NOMO-1 treated with DMSO at 0.1 percent for 48 hours (cell line): ENCODE results near the gene BUB1B.
"Not testable (repeated sequence)": the region's sequence is repeated elsewhere in the genome, so short reads cannot be mapped to it uniquely, and the experiment has no call there.

Source experiments
- DNase-seq: peaks from one replicate; lab custom pipeline; 2025; ENCODE audit not compliant: unreplicated experiment; lab: John Stamatoyannopoulos, UW

Gene BUB1B

DNA sequence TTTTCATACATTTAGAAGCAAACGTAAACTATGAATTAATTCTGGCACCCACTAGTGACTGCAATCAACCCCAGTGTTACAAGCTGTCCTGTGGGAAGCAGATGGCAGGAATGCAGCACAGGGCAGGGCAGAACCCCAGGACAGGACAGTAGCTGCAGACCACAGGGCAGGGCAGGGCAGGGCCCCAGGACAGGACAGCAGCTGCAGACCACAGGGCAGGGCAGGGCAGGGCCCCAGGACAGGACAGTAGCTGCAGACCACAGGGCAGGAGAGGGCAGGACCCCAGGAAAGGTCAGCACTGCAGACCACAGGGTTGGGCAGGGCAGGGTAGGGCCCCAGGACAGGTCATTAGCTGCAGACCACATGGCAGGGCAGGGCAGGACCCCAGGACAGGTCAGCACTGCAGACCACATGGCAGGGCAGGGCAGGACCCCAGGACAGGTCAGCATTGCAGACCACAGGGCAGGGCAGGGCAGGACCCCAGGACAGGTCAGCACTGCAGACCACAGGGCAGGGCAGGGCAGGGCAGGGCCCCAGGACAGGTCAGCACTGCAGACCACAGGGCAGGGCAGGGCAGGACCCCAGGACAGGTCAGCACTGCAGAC, 24.9 kb upstream of the BUB1B start:
- DNase-seq = not testable (repeated sequence)

DNA sequence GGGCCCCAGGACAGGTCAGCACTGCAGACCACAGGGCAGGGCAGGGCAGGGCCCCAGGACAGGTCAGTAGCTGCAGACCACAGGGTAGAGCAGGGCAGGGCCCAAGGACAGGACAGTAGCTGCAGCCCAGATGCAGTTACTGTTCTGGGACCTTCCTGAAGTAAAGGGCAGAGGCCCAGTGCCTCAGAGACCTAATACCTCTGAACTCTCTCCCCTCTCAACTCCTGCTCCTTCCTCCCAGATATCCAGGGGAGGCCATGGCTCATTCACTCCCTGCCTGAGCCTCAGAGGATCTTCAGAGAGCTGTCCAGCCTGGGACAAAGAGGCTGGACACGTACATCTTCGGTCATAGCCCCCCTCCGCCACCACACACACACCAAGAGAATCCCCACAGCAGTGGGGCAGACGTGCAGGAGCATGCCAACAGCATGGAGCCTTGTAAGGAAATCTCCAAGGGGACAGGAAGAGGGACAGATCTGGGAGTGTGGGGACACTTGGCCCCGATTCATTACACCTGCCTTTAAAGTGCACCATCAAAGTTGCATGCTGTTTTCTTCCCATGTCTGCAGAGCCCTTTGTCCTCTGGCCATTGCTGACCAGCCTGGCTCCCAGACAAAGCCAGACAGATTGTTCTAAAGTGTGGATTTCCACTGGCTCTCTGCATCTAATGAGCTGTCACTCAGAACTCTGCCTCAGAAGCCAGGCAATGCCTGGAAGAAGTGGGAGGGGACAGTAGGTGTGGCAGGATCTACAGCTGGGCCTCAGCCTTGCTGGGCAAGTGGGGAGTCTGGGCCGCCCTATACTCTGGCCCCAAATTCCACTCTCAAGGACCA, 24.2 kb upstream of the BUB1B start:
- no peak for DNase-seq

DNA sequence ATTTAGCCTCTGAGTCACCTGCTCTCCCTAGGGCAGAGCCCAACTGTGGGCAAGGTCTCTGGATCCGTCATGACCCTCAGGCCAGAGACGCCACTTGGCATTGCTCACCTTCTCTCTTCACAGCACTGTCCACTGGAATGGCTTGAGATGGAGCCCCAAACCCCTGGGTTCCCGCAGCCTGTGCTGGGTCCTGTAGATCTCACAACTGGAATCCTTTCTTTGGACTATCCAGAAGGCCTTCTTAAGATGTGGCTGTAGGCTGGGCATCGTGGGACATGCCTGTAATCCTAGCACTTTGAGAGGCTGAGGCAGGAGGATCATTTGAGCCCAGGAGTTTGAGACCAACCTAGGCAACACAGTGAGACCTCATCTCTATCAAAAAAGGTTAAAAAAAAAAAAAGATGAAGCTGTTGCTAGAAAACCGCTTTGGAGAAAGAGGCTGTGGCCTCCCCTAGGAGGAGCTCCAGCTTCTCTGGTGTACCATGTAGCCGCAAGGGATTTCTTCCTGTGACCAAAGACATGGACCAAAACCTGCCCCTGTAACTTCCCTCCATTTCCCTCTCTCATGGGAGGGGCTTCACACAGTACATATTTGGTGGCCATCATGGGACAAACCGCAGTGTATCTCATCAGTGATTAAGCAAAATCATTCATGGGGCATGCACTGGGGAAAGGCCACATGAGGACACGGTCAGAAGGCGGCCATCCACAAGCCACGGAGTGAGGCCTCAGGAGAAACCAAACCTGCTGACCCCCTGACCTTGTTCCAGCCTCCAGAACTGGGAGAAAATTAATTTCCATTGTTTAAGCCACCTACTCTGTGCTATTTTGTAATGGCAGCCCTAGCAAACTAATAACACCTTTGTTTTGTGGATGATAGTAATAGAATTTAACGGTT, 23.3 kb upstream of the BUB1B start:
- no peak for DNase-seq

DNA sequence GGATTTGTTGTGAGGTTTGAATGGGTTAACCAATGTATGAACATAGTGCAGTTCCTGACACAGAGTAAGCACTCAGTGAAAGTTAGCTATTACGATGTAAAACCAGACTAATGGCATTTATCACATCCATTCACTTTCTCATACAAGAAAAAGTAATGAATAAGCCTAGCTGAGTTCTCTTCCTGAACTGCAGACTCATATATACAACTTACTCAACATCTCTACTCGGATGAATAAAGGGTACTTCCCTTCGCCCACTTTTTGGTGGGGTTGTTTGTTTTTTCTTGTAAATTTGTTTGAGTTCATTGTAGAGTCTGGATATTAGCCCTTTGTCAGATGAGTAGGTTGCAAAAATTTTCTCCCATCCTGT, 22.7 kb upstream of the BUB1B start:
- not testable (repeated sequence) for DNase-seq

DNA sequence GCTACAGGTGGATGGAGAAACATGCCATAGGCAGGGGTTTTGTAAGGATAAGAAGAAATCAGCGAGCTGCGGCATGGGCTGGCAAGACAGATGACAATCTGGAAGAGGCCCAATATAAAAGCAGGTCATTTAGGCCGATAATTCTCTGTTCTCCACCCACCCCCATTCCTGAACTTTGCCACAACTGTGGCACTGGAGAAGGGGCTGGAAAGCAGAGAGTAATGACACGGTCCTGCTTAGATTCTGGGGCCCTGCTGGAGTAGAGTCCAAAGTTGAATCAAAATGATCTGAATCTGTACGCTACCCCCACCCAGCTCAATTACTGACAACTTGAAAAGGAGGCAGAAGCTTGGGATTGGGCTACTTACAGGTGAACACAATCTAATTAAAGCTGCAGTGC, 18.4 kb upstream of the BUB1B start:
- no peak for DNase-seq

DNA sequence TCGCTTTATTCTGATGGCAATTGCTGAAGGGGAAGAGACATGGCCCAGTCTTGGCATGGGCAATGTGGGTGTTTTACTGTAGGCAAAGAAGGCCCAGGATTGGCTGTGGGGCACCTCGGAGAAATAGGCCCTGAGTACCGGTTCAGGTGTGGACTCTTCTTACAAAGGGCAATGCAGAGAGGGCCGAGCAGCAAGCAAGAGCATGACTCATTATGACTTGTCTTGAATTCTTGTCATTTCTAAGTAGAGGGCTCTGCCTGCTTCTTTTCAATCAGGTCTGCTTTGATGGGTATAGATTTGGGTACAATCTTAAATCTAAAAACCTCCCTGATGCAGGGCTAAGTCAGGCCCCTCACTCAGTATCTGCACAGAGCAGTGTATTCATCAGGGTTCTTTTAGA, 14.8 kb upstream of the BUB1B start:
- DNase-seq = no peak

DNA sequence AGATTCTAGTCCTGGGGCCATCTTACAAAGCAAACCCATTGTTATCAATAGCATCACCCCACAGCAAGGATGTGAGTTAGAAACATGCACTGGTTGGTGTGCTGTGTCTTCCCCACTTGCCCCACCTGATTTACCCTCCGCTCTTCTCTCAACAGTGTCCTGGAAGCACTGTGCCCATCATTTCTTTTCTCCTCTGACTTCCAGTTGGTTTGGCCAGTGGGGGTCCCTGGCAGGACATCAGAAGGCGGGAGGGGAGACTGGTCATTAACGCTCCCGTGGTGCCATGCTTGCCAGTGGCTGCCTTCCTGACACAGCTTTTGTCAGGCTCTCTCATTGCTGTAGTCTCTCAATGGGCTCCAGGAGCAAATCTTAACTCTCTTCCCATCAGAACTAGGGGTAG, 11.5 kb upstream of the BUB1B start:
- no peak for DNase-seq

DNA sequence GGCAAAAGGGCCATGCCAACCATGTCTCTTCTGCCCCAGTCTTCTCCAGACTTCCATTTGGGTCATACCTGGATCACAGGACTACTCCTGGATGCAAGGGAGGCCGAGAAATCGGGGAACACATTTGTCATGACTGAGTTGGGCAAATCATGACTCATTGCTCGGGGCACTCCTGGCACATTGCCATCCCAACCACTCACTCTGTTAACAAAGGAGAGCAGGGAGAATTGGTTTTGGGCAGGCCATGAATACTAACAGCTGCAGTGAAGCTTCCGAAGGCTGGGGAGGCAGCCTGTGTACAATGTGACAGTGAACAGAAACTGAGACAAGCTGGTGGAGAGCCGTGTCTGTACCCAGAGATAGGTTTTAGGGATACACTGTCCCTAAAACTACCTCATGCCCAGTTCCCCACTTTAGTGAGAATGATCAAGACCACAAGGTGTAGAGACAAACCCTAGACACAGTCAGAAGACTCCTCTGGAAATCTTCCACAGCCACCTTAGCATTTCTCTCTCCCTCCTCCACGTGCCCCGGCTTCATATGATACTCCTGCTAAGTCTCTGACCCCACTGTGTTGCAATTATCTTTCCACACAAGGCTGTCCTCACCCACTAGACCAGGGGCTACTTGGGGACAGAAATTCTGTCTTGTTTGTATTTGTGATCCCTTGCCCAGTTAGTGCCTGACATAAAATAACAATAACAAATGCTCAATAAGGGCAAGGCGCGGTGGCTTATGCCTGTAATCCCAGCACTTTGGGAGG, 10.5 kb upstream of the BUB1B start:
- DNase-seq = peak; percentile 42

DNA sequence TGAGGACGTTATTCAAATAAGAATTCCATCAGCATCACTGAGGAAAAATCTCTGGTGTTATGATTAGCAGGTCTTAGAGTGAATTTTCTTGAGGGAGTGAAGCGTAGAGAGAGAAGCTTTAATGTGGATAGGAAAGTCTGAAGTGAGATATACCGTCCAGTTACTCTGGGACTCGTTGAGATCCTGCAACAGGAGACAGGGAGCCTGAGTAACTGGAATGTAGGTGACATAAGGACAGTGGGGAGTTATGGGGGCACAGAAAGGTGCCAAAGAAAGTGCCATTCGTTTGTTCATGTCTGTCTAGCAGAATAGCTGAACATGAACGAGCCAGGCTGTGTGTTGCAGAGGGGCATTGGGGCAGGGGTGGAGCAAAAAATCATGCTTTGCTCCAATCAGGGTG, 9.4 kb upstream of the BUB1B start:
- DNase-seq = no peak

DNA sequence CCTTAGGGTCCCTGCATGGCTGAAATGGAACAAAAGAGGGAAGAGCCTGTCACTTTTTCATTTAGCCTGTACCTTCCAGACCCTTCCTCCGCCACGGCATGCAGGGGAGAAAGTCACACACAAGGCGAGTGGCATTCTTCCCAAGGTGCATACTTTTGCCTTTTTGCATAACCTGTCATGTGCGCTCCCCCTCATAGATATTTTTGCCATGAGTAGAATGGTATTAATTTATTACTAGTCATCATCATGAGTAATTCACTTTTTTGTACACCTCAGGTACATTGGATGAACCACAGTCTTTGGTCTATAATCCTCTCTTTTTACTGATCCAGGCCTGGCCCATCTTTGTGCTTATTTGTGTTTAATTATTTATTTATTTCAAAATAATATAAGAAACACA, 8.9 kb upstream of the BUB1B start:
- no peak for DNase-seq

DNA sequence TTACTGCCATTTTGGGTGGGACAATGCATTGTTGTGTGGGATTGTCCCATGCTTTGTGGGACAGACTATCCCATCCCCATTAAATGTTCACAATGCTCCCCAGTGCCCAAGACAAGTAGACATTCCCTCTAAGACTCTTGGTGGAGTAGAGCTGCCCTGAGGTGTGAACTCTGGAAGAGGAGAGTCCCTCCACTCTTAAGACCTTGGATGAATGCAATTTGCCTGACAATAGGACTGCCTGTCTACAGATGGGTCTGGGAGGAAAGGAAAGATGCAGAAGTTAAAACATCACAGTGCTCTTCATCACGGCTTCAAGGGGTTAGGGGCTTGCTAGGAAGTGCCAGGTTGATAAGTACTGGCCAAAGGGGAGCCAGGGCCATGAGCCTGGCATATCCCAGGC, 6.0 kb upstream of the BUB1B start:
- DNase-seq = not testable (repeated sequence)

DNA sequence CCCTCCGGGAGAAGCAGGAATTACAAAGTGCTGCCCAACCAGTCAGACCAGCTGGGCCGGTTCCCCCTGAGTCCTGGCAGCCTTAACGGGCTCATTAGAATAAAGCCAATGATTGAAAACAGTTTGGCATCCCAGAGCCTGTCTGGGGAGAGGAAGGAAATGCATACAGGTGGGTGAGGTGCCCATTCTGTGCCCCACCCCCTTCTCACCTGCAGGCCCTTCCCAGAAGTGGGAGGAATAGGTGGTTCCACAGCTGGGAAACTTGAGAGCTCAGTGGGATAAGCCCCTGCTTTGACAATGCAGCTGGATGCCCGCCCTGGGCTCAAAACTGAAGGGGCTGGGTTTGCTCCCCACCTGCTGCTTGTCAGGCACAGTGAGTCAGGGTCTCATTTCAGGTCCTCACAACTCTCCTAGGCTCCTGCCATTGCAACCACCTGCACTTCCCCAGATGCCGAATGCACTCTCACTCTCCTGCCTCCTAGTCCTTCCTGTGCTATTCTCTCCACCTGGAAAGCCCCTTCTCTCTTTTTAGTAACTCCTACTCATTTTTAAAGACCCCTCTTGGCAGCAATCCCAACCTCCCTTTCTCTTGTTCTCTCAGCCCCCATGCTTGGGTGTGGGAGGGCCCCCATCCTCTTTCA, 5.5 kb upstream of the BUB1B start:
- DNase-seq = no peak

DNA sequence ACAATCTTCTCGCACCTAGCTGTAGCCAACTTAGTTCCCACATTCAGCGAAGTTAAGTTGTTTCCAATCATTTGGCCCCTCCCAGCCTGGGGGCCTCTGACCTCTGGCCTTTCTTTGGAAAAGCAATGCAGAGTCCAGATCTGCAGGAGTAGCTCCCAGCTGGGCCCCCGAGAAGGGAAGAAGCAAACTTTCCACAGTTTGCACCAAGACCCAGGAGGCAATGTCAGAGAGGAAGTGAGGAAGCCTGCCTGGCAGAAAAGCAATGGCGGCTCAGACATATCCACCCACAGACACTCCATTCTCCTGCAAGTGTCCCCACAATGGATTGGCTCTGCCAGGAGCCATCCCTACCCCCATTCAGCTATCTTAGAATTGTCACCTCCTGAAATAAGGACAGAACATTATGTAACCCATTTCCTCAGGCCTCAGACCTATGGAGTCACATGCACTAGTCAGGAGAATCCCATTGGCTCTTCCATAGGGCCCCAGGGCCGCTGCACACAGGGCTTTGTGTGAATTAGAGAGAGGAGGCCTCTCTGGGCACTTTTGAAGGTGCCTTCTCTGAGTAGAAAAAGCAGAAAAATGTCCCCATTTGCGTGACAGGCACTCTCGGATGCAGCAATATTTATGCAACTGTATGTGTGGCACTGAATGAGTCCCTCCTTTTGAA, 3.0 kb upstream of the BUB1B start:
- no peak for DNase-seq

DNA sequence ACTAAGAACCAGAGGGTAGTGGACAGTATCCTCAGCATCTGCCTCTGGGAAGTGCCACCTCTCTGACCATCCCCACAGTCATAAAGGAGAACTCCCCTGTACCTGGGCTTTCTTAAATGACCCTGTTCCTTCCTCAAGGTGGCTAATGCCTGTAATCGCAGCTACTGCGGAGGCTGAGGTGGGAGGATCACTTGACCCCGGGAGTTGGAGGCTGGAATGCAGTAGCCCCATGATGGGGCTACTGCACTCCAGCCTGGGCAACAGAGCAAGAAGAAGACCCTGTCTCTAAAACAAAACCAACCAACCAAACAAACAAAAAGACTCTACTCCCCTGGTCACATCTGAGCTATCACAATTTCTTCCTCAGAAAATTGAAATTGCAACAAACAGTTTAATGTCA, 848 bp upstream of the BUB1B start:
- no peak for DNase-seq

DNA sequence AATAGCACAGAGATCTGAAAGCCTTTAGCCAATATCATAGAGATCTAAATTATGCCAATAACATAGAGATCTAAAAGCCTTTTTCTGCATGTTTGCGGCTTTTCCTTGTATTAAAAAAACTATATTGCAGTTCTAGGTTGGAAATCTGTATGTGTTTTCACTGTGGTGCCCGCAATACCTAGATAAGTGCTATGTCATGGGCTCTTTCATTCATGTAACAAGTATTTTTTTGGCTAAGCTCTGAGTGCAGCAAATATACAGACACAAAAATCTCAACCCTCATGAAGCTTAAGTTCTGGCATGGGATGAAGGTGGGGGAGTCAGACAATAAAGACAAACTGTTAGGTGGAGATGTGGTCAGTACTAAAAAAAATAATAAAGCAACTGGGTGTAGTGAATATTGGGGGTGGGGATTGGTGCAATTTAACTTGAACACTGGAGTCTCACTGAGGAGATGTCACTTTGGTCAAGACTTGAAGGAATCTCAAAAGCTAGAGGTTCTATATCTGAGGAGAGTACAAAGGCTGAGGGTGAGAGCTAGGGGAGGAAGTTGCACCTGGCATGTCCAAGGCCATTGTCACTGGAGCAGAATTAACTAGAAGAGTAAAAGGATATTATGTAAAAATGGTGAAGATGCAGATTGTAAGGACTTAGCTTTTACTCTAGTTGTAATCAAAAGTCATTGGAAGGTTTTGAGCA, 973 bp downstream of the BUB1B start:
- DNase-seq = no peak

DNA sequence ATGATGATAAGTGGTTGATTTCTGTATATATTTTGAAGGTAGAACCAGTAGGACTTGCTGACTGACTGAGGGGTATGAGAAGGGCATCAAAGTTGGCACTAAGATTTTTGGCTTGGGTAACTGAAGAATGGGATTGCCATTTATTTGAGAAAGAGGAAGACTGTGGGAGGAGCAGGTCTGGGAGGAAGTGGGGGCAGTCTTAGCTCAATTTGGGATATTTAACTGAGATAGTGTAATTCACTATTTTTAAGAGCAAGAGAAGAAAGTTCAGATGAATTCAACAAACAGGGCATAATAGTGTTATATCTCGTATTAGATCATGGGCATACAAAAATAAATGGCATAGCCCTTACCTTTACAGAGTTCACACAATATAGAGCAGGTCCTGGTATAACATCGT, 1.7 kb downstream of the BUB1B start:
- DNase-seq = no peak

DNA sequence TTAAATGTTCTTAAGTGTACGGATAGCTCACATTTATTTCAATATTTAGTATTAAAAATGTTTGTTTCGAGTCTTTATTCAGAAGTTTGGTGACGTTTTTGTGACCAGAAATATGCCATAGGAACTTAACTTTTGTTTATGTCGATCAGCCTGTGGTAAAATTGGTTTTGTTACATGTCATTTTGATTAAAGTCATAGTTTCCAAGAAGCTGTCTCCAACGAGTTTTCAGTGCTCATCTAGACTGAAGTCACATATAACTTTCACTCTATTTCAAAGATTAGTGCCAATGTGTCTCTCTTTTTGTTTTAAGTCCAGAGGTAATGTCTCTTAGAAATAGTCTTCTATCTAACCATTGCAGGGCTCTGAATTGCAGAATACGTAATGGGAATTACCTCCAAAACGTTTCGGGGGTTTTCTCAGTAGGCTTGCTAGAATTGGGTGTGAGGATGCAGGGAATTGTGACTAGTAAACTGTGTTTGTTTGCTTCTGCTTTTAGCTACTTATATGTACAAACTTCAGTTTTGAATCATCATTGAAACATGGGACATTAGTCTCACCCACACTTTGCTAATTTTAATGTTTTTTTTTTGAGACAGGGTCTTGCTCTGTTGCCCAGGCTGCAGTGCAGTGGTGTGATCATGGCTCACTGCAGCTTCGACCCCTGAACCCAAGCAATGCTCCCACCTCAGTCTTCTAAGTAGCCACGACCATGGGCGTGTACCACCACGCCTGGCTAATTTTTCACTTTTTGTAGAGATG, 3.0 kb downstream of the BUB1B start:
- DNase-seq = no peak

DNA sequence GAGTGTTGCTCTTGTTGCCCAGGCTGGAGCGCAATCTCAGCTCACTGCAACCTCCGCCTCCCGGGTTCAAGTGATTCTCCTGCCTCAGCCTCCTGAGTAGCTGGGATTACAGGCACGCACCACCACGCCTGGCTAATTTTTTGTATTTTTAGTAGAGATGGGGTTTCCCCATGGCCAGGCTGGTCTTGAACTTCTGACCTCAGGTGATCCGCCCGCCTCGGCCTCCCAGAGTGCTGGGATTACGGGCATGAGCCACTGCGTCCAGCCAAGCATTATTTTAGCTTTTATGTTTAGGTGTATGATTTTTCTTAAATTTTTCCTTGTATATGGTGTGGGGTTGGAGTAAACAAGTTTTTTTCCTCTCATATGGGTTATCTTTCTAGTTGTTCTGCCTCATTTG, 6.5 kb downstream of the BUB1B start:
- not testable (repeated sequence) for DNase-seq

DNA sequence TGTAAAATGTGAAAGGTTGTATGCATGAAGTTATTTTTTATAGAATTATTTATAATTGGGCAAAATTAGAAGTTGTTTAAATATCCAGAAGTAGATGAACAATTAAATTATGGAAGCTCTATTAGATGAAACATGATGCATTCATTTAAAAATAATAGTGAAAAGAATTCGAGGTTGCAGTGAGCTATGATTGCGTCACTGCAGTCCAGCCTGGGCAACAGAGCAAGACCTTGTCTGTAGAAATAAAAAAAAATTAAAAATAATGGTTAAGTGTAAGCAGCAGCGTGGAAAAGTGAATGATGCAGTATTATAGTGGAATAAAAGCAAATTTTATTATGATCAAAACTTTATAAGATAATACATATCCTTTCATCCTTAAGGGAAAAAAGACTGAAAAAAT, 14.3 kb downstream of the BUB1B start:
- no peak for DNase-seq
